ENCODE measurements around the gene LYSMD4. TPM values are rescaled to one million over a fixed set of nuclear protein-coding genes. Genes with fewer than 3 reads are reported as not detected.
"Not testable (repeated sequence)": the region's sequence is repeated elsewhere in the genome, so short reads cannot be mapped to it uniquely, and the experiment has no call there.

Gene LYSMD4
- total RNA-seq, result 1 to 10 TPM; 6.8 to 9.7 TPM

DNA sequence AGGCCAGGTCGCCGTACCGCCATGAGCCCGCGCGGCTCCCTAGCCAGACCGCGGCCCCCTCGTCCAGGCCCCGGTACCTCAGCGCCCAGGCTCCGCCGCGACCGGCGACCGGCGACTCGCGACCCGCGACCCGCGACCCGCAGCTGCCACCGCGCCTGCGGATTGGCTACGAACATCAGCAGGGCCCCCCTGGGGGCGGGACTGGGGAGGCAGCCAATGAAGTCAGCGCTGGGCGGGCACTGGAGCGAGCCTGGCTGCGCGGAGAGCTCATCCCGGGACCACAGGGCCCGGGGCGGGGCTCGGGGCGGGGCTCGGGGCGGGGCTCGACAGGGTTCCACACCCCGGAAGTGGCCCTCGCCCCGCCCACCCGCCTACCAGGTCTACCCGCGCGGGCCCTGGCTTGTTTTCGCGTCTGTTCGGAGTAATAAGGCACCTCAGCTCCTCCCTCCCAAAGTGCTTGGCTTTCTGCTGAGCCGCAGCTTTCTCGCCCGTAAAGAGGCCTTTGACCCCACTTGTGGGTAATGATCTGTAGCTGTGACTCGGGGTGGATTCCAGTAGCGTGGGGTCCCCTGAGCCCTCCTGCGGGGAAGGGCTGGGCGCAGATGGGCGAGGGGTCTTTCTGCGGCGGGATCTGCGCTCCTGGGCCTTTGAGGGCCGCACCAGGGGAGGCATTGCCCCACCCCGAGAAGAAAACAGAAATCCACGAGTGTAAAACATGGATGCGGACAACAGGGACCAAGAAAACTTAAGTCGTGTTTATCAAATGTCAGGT is at the start of gene LYSMD4:
TSS of gene LYSMD4 (minus strand) at position 170 of the 772 bp plus-strand sequence. CDS start 1,438 bp downstream, outside the sequence.
- Histone ChIP-seq H3K4me3 (peak within 1 kb of the TSS; percentile 81), H3K27ac (peak within 1 kb of the TSS; percentile 85 to 86), H3K9me3 (no peaks in the 10 kb centered on the region), H3K4me1 (ENCODE audit: control insufficient read depth in 1 of 2, low read depth in 2 of 2) (peaks cover 8 to 20% of the 10 kb centered on the region in 2 donors), H3K27me3 (replicated peaks; ENCODE audit: insufficient read depth) (no peaks in the 10 kb centered on the region), H3K36me3 (no peaks in the 10 kb centered on the region)
- TF ChIP-seq CTCF (IDR thresholded peaks at IDR 0.05), result no peak
- peak; percentile 93 for DNase-seq (ENCODE audit: low spot score)
- peak; percentile 88 for ATAC-seq (ENCODE audit: insufficient number of reproducible peaks, low FRiP score, low read depth)

- not testable (repeated sequence) for ATAC-seq (ENCODE audit: insufficient number of reproducible peaks, low FRiP score, low read depth); H3K4me1 ChIP-seq (ENCODE audit: control insufficient read depth in 1 of 2, low read depth in 2 of 2); H3K4me3 ChIP-seq; H3K27ac ChIP-seq; DNase-seq (ENCODE audit: low spot score); H3K27me3 ChIP-seq (replicated peaks; ENCODE audit: insufficient read depth); H3K36me3 ChIP-seq; H3K9me3 ChIP-seq
Measured at GRCh38 chr15:99782029-99782428, 48.8 kb upstream of the LYSMD4 start.

- no peaks in the 10 kb centered on the region for H3K27me3 ChIP-seq (replicated peaks; ENCODE audit: insufficient read depth)
- H3K27ac ChIP-seq, result no peak overlapping the region
- no peak for ATAC-seq (ENCODE audit: insufficient number of reproducible peaks, low FRiP score, low read depth)
- no peak for DNase-seq (ENCODE audit: low spot score)
- H3K9me3 ChIP-seq, result no peaks in the 10 kb centered on the region
- no peaks in the 10 kb centered on the region for H3K4me1 ChIP-seq (ENCODE audit: control insufficient read depth in 1 of 2, low read depth in 2 of 2)
- no peaks in the 10 kb centered on the region for H3K36me3 ChIP-seq
- H3K4me3 ChIP-seq, result no peak overlapping the region
- TF ChIP-seq CTCF (IDR thresholded peaks at IDR 0.05), result no peak
Measured at GRCh38 chr15:99777144-99777543, 43.9 kb upstream of the LYSMD4 start.

DNA sequence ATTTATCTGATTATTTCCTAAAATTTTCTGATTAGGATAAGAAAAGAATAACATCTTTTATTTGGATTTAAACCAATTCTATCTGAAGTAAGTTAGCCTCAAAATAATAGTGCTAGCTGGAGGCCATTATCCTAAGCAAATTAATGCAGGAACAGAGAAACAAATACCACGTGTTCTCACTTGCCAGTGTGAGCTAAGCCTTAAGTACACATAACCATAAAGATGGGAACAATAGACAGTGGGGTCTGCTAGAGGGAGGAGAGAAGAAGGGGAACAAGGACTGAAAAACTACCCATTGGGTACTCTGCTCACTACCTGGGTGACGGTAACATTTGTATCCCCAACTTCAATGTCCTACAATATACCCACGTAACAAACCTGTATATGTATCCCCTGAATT is 31.3 kb upstream of the LYSMD4 start:
- H3K27me3 ChIP-seq (replicated peaks; ENCODE audit: insufficient read depth), result no peaks in the 10 kb centered on the region
- DNase-seq (ENCODE audit: low spot score) (no peak), ATAC-seq (ENCODE audit: insufficient number of reproducible peaks, low FRiP score, low read depth) (no peak)
- no peak overlapping the region for H3K4me3 ChIP-seq
- H3K4me1 ChIP-seq (ENCODE audit: control insufficient read depth in 1 of 2, low read depth in 2 of 2), result no peaks in the 10 kb centered on the region
- TF ChIP-seq CTCF (IDR thresholded peaks at IDR 0.05), result no peak
- H3K27ac ChIP-seq, result no peak overlapping the region
- no peaks in the 10 kb centered on the region for H3K9me3 ChIP-seq
- no peaks in the 10 kb centered on the region for H3K36me3 ChIP-seq

- Histone ChIP-seq H3K27me3 (replicated peaks; ENCODE audit: insufficient read depth) (no peaks in the 10 kb centered on the region), H3K36me3 (no peaks in the 10 kb centered on the region), H3K27ac (no peak overlapping the region), H3K9me3 (no peaks in the 10 kb centered on the region), H3K4me3 (no peak overlapping the region), H3K4me1 (ENCODE audit: control insufficient read depth in 1 of 2, low read depth in 2 of 2) (no peaks in the 10 kb centered on the region)
- DNase-seq (ENCODE audit: low spot score), result no peak
- no peak for ATAC-seq (ENCODE audit: insufficient number of reproducible peaks, low FRiP score, low read depth)
- TF ChIP-seq CTCF (IDR thresholded peaks at IDR 0.05), result no peak
Measured at GRCh38 chr15:99763827-99764226, 30.6 kb upstream of the LYSMD4 start.

- H3K27me3 ChIP-seq (replicated peaks; ENCODE audit: insufficient read depth), result no peaks in the 10 kb centered on the region
- H3K36me3 ChIP-seq, result no peaks in the 10 kb centered on the region
- H3K9me3 ChIP-seq, result no peaks in the 10 kb centered on the region
- no peak for TF ChIP-seq CTCF (IDR thresholded peaks at IDR 0.05)
- ATAC-seq (ENCODE audit: insufficient number of reproducible peaks, low FRiP score, low read depth) (no peak), DNase-seq (ENCODE audit: low spot score) (no peak)
- H3K4me3 ChIP-seq, result no peak overlapping the region
- no peaks in the 10 kb centered on the region for H3K4me1 ChIP-seq (ENCODE audit: control insufficient read depth in 1 of 2, low read depth in 2 of 2)
- no peak overlapping the region for H3K27ac ChIP-seq
Measured at GRCh38 chr15:99762288-99762687, 29.1 kb upstream of the LYSMD4 start.

All from thoracic aorta (tissue), 2 donors.